GM19324 (cell line): ENCODE data around the gene METTL15.
"Not testable (repeated sequence)": the region's sequence is repeated elsewhere in the genome, so short reads cannot be mapped to it uniquely, and the experiment has no call there.

Source experiments
- ATAC-seq: cut with Tn5 transposase; IDR thresholded peaks from one replicate; pipeline ENCODE4 v1.9.1; 2021; ENCODE audit warnings: mild to moderate bottlenecking, moderate library complexity; ENCODE audit not compliant: unreplicated experiment, low FRiP score

Gene METTL15

DNA sequence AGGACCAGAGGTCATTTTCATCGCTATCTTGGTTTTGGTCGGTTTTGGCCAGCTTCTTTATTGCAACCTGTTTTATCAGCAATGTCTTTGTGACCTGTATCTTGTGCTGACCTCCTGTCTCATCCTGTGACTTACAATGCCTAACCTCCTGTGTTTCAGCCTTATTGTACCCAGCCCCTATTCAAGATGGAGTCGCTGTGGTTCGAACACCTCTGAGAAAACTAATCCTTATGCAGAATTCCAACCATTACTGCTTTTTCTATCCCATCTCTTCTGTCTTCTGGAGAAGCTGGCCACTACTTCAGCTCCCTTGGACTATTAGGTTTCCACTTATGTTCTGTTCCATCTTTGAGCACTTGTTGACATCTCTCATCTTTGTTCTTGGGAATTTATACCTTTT is 62.6 kb downstream of the METTL15 start:
- ATAC-seq = no peak

DNA sequence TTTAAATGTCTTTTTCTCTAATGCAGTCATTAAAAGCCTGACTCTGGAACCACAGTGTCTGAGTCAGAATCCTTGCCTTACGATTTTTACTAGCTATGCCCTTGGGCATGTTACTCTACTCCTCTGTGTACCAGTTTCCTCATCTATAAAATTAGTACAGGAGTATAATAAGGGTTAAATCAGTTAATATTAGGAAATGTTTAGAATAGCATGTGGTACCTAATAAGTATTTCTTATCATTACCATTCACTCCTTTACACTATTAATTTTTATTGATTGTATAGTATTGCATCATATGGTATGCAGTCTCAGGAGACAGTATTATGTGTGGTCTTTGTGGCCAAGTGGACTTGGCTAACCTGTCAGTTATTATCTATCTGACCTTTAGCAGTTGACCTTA is 68.2 kb downstream of the METTL15 start:
- no peak for ATAC-seq

DNA sequence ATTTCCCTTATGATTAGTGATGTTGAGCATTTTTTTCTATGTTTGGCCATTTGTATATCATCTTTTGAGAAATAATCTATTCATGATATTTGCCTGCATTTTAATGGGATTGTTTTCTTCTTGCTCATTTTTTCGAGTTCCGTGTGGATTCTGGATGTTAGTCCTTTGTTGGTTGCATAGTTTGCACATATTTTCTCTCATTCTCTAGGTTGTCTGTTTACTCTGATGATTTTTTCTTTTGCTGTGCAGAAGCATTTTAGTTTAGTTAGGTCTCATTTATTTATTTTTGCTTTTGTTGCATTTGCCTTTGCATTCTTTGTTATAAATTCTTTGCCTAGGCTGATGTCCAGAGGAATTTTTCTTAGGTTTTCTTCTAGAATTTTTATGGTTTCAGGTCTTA is 87.3 kb downstream of the METTL15 start:
- no peak for ATAC-seq

DNA sequence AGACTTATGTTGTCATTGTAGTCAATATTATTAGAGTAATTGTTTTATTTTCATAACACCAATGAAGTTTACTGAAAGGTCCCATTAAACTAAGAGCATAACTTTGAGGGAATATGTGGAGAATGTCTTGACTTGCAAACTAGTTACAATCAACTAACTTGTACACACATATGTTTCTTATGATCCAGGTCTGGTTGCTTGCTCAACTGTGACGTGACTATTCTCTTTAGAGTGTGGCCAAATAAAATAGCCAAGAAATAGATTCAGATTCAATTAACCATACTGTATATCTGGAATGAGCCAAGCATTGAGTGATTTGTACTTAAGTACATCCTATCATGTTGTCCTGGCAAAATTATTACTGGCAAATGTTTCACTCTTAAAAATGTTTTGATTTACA is 101.7 kb downstream of the METTL15 start:
- no peak for ATAC-seq

DNA sequence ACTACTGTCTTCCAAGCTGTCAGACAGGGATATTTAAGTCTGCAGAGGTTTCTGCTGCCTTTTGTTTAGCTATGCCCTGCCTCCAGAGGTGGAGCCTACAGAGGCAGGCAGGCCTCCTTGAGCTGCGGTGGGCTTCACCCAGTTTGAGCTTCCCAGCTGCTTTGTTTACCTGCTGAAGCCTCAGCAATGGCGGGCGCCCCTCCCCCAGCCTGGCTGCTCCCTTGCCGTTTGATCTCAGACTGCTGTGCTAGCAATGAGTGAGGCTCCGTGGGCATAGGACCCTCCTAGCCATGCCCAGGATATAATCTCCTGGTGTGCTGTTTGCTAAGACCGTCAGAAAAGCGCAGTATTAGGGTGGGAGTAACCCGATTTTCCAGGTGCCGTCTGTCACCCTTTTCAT is 113.9 kb downstream of the METTL15 start:
- ATAC-seq = not testable (repeated sequence)

DNA sequence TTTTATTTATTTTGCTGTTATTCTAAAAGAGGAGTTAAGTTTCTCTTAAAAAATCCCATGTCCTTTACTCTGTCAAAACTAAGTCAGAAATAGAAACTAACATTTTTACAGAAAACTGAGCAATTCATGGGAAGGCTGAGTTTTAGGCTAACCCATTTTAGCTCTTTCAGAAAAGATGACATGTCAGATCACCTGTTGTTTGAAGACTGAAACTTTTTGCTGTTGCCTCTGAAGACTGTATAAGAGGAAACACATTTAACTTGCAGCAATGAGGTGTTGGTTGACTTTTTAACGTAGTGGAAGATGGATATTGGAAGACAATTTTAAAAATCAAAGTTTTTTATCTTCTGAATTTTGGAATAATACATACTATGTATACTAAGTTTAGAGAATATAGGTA is 115.4 kb downstream of the METTL15 start:
- ATAC-seq = peak; percentile 51

DNA sequence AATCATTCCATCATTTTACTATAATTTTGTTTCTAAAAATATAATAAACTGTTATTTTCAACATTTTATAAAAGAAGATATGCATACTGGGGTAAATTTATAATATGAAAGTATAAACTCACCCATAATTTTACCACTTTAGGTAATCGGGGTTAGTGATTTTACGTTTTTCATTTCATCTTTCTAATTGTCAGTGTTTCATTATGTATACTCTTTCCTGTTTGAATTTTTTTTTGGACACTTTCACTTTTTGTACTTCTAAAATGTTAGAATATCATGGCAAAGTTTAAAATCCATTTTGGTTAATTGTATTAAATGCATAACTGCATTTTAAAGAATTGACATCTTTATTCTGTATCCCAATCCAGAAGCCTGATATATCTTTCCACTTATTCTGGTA is 115.8 kb downstream of the METTL15 start:
- ATAC-seq = no peak

DNA sequence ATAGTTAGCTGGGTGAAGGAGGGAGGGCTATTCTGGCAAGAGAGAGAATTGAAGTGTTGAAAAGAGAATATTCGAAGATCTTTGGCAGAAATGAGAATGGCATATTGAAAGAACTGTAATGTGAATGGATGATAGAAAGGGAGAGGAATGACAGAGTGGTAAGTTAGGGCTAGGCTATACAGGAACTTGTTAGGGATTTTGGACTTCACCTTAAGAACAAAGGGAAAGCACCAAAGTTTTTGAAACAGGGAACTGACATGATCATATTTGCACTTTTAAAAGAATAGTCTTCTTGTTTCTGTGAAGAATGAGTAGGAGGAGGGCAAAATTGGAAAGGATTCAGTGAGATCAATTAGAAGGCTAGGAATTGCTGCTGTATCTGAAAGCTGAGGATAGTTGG is 119.3 kb downstream of the METTL15 start:
- no peak for ATAC-seq

DNA sequence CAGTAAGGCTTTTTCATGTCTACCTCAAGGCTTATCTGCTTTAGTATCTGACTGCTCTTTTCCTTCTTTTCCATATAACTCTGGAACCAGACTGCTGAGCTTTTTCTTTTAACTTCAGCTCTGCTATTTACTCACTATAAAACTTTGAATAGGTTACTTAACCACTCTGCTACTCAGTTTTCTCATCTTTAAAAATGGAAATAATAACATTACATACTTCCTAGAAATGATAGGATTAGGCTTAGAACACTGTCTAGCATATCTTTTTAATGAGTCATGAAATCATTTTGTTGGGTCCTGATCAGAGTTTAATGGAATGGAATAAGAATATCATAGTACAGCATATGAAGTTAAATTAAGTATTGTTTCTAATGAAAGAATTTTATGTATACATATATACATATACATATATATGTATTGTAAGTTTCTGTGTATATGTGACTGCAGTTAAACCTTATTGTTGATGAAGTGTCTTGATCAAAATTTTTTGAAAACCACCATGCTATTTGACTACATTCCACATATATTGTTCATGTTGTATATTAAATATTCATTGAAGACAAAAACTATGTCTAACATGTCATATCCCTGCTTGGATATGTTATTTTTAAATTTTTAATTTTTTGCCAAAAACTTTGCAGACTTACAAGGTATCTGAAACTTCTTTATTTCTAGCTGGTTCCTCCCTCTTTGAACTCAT is 120.2 kb downstream of the METTL15 start:
- ATAC-seq = no peak

DNA sequence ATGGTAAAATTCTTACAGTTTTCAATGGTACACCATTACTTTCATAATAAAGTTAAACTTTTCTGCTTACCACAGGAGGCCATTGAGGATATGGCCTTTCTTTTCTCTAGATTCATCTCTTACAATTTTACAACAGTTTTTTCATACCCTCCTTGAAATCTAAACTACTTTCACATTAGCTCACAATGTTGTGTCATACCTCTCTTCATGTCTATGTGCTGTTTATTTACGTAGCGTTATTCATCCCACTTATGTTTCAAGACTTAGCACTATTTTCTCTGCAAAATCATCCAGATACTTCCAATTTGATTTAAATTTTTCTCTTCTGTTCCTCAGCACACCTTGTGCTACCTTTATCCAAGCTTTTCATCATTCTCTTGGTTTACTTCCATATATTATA is 123.3 kb downstream of the METTL15 start:
- no peak for ATAC-seq

DNA sequence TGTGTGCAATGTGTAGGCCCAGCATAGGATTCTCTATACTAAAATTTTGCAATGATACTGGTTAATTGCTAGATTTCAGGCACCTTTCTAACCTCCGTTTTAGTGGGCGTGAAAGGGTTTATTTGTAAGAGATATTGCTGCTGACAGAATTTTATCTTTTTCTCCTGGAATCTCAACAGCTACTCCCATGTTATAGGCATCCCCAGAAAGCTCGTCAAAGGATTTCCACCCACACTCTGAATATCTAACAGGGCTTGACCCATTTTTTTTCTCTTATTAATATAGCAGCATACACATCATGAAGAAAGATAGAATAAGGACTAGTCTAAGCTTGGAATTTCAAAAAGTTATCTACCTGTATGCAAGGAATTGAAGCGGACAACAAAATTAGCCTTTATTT is 124.5 kb downstream of the METTL15 start:
- ATAC-seq = no peak

DNA sequence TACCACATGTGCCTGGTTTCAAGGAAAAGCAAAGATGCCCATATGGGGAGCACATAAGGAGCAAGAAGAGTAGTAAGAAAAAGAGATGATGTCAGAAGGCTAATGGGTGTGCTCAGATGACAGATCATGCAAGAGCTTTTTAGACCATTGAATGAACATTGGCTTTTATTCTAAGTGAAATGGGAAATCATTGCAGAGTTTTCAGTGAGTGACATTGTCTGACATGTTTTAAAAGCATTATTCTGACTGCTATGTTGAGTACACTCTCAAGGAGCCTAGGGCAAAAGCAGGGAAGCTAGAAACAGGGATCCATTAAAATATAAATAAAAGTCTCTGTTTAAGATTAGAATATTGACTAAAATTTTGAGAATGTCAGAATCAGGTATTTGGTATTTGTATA is 133.6 kb downstream of the METTL15 start:
- ATAC-seq = no peak

DNA sequence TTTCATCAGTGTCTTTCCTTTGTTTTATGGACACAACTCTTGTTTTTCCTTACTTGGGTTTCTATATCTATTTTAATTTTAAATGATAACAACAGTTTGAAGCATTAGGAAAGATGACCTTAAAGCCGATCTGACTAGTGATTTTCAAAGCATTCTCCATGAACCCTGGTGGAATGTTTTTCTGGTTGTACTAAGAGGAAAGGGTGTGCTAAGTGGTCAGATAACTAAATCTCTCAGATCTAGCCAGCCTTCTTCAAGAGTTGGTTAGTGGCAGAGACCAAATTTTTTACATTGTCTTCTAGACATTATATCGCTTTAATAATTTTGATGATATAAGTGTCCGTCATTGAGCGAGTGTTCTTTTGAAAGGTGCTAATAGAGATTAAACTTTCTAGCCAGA is 134.4 kb downstream of the METTL15 start:
- no peak for ATAC-seq

DNA sequence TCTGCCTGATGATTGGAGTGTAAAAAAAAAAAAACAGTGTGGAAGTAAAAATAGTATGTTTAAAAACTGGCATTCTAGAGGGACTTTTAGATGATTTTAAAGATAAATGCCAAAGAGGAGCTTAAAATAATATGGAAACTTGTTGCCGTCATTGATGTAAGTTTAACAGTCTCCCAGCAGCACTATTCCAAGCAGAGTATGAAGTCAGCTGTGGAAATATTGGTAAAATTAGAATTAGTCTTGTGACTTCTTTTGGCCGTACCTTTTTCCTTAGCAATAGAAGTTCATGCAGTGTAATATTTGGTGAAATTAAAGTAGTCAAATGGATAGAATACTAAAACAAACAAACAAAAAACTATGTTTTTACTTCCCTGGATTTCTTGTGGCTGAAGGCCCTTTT is 134.9 kb downstream of the METTL15 start:
- no peak for ATAC-seq

DNA sequence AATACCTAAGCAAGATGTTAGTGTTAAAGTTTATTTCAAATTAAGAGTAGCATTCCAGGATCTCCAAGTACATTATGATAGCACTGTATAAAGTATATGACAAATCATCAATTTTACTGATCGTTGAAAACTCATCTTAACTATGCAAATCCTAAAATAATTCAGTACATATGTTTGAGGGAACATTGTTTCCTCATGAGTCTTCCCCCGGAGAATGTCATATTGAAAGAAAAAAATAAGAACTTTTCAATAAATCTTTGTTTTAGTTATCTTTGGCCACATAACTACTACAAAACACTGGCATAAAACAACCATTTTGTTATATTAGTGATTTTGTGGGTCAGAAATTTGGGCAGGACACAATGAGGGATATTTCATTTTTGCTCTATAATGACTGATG is 135.4 kb downstream of the METTL15 start:
- no peak for ATAC-seq

DNA sequence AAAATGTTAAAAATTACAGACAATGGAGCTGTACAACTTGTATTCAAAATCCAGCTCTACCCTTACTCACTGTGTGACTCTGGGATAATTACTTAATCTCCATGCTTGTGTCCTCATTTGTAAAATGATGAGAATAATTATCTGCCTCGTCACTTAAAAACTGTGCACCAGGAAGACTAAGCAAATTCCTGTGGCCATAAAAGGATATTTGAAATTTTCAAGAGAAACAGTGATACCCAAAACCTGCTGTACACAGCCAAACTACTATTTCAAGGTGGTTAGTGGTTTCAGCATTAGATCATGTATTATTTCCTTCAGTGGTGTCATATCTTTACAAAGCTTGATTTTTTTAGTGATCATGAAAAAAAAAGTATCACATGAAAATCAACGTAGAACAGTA is 136.9 kb downstream of the METTL15 start:
- no peak for ATAC-seq

DNA sequence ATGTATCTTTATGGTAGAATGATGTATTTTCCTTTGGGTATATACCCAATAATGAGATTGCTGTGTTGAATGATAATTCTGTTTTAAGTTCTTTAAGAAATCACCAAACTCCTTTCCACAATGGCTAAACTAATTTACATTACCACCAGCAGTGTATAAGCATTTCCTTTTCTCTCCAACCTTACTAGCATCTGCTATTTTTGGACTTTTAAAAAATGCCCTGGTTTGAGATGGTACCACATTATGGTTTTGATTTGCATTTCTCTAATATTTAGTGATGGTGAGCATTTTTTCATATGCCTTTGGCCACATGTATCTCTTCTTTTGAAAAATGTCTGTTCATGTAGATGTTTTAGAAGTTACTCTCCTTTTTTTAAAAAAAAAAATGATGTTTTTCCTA is 142.0 kb downstream of the METTL15 start:
- no peak for ATAC-seq

DNA sequence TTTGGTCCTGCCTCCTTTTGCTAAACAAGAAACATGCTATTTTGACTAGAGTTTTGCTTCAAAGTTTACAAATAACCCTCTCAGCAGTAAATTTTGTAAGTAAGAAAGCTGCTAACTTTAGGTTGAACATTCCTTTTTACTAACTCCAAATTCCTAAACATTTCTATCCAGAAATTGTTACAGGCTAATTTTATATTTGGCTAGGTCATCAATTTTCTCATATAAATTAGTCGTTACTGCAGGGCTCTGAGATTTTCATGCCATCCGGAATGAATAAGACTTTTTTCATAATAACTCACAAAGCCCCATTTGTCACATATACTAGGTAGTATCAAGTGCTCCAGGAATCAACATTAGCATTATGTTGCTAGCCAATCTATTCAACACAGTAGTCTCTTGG is 143.1 kb downstream of the METTL15 start:
- no peak for ATAC-seq

DNA sequence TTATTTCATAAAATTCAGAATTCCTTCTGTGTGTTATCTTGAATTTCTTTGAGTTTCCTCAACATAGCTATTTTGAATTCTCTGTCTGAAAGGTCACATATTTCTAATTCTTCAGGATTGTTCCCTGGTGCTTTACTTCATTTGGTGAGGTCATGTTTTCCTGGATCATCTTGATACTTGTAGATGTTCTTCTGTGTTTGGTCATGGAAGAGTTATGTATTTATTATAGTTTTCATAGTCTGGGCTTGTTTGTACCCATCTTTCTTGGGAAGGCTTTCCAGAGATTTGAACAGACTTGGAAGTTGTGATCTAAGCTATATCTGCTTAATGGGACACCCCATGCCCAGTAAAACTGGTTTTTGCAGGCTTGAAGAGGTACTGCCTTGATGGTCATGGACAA is 149.6 kb downstream of the METTL15 start:
- no peak for ATAC-seq

DNA sequence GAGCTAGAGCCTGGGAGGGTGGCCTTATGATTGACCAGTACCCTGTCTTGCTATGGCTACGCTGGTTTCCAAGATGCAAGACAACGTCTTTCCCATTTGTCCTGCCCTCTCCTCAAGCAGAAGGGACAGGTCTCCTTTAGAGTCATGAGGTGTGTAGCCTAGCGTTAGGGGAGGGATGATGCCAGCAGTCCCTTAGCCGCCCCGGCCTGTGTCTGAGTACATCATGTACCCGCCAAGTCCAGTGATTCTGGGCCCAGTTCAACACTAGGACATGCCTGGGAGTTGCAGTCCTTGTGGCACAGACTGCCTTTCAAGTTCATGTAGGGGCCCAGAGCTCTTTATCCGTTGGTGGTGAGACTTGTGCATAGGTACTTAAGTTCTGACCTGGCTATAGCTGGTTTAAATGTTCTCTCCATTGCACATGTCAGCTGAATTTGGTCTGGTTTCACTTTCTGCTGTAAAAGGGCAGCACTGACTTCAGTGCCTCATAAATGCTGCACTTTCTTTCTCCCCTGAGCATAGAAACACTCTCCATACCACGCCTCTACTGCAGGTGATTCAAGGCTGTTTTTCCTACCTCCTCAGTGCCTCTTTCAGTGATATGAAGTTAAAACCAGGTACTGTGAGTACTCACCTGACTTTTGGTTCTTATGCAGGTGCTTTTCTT is 151.1 kb downstream of the METTL15 start:
- ATAC-seq = peak; percentile 90

DNA sequence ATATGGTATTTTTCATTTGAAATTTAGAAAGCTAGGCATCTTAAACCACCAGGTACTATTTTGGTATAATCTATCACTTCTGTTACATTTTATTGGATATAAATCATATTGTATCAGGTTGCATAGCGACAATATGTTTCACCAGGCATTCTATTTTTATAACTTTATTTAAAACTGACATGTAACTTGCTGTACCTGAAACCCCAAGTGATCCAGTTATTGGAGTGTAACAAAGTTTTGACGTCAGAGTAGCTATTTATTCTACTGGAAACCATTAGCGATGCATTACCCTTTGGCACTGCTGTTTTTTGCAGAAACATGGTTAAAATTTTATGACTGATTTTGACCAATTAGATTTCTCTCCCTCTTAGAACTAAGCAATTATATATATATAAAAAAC is 160.7 kb downstream of the METTL15 start:
- ATAC-seq = no peak

DNA sequence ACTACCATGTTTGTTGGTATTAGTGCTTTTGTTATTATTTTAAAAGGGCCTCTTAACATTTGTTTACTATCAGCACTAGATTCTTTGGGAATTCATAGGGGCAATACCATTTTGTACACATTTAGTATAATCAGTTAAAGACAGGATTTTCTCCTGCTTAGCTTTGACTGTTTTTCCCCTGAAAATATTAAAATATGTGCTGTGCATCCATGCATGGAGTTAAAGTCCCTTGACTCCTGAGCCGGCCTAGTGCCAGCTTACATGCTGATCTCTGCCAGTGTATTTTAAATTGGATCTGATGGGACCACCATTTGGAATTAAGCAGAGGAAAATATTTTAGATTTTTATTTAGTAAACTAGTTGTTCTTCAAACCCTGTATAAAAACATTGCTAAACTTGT is 161.4 kb downstream of the METTL15 start:
- ATAC-seq = no peak
